Naive B cell (primary cell): Measurements from ENCODE around the gene PDGFC. TPM values are rescaled to one million over a fixed set of nuclear protein-coding genes. Genes with fewer than 3 reads are reported as not detected.

Experiments used
- ATAC-seq, 2 donors: fragments of 150-1000 bp; cut with Tn5 transposase; 2 replicates each; pipeline ENCODE4 v1.10.0; 2021; ENCODE audit warnings: low read depth in 2 of 2, mild to moderate bottlenecking in 2 of 2, moderate library complexity in 2 of 2
- DNase-seq: peaks from one replicate; pipeline ENCODE4 v3.0.0; 2022
- H3K27ac Mint-ChIP-seq, 6 donors: one replicate each; pipeline ENCODE4 v1.8.0; 2020 to 2022; ENCODE audit warnings: mild to moderate bottlenecking in 6 of 6, mixed read lengths in 6 of 6, moderate library complexity in 5 of 6, inconsistent platforms in 2 of 6
- H3K27me3 Mint-ChIP-seq, 3 donors: one replicate each; pipeline ENCODE4 v1.8.0; 2021 to 2022; ENCODE audit warnings: mixed read lengths in 3 of 3, mild to moderate bottlenecking in 1 of 3
- H3K36me3 Mint-ChIP-seq, 2 donors: one replicate each; pipeline ENCODE4 v1.8.0; 2020 to 2022; ENCODE audit warnings: mixed read lengths in 2 of 2, inconsistent platforms in 1 of 2, mild to moderate bottlenecking in 1 of 2
- H3K4me1 Mint-ChIP-seq, 3 donors: one replicate each; pipeline ENCODE4 v1.8.0; 2020 to 2022; ENCODE audit warnings: mixed read lengths in 3 of 3, inconsistent platforms in 1 of 3, mild to moderate bottlenecking in 1 of 3, moderate library complexity in 1 of 3
- H3K4me3 Mint-ChIP-seq, 8 donors: one replicate each; pipeline ENCODE4 v1.8.0; 2020 to 2022; ENCODE audit warnings: mild to moderate bottlenecking in 8 of 8, mixed read lengths in 8 of 8, moderate library complexity in 8 of 8, inconsistent platforms in 2 of 8
- H3K9me3 Mint-ChIP-seq, 7 donors: one replicate each; pipeline ENCODE4 v1.8.0; 2020 to 2022; ENCODE audit warnings: mixed read lengths in 7 of 7, mild to moderate bottlenecking in 5 of 7, inconsistent platforms in 2 of 7, moderate library complexity in 1 of 7
- polyA plus RNA-seq, 6 donors: library from polyadenylated mRNA; unstranded; fragments of 300-500 nt; fragmentation: Illumina TruSeq; gene quantifications; one replicate each; pipeline ENCODE4 v1.2.3, GENCODE V29; 2021; ENCODE audit warnings: low read depth in 6 of 6

Gene PDGFC
- polyA plus RNA-seq, 6 donors from 2014 or later = 0.17 to 0.45 TPM; not detected in 4

DNA sequence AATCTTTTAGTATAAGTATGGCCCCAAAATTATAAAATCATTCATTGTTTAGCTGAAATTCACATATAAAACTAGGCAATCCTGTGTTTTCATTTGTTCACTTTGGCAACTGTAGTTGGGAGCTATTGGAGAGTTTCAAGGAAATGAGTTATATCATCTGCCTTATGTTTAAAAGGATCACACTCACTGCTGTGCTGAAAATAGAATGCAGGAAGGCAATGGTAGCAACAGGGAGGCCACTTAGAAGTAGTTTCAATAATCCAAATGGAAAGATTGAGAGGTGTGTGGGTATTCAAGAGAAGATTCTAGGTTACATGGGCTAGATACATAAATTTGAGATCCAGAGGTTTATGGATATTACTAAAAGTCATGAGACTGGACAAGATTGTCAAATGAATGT is 184.9 kb downstream of the PDGFC start:
- ATAC-seq (no peak), DNase-seq (no peak)
- Mint-ChIP-seq H3K27ac (no peak overlapping the region), H3K27me3 (no peaks in the 10 kb centered on the region), H3K4me3 (no peak overlapping the region), H3K9me3 (peaks cover 0 to 7% (median 0%) of the 10 kb centered on the region in 7 donors), H3K36me3 (no peaks in the 10 kb centered on the region), H3K4me1 (no peaks in the 10 kb centered on the region)

DNA sequence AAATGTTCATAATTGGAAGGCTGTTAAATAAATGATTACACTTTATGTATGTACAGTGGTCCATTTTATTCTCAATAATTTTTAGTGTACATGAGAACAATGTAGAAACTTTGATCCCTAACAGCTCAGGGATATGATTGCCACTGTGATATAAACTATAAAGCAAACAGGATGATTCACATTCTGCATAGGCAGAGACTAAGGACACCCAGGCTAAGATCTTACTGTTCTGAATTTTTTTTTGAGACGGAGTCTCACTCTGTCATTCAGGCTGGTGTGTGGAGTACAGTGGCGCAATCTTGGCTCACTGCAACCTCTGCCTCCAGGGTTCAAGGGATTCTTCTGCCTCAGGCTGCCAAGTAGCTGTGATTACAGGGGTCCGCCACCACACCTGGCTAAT is 186.6 kb downstream of the PDGFC start:
- Mint-ChIP-seq H3K9me3 (peaks cover 0 to 11% (median 0%) of the 10 kb centered on the region in 7 donors), H3K27ac (no peak overlapping the region), H3K4me1 (no peaks in the 10 kb centered on the region), H3K27me3 (no peaks in the 10 kb centered on the region), H3K36me3 (no peaks in the 10 kb centered on the region), H3K4me3 (no peak overlapping the region)
- ATAC-seq (no peak), DNase-seq (no peak)

DNA sequence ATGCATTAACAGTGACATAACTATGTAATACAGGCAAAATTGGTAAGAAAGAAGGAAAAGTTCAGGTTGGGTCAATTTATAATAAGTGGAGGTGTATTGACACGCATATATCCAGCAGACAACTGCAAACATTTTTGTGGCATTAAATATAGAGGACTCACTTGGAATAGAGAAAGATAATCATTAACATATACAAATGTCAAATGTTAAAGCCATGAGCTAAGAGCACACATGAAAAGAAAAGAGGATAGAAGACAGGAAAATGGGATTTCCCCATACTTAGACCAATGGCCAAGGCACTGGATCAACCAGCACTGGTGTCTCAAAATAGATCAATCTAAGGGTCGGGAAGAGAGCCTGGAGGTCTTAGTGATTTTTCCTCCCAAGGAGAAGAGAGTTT is 187.6 kb downstream of the PDGFC start:
- DNase-seq = no peak
- ATAC-seq = no peak
- no peaks in the 10 kb centered on the region for H3K27me3 Mint-ChIP-seq
- no peaks in the 10 kb centered on the region for H3K4me1 Mint-ChIP-seq
- H3K36me3 Mint-ChIP-seq = no peaks in the 10 kb centered on the region
- peaks cover 0 to 11% (median 0%) of the 10 kb centered on the region in 7 donors for H3K9me3 Mint-ChIP-seq
- no peak overlapping the region for H3K4me3 Mint-ChIP-seq
- no peak overlapping the region for H3K27ac Mint-ChIP-seq

DNA sequence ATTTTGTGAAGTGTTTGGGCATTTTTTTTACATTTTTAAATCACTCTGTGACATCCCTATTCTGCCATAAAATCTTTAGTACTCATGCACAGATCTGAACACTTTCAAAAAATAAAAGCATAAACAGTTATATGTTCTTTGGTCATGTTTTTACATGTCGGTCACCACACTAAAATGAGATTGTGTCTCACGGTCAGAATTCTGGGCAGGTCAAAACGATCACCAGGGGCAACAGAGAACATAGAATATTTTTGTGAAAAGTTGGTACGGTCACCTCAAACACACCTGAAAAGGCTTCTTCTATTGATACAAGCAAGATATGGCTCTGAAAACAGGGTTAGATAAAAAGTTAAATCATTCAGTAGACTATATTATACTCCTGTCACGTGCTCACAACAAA is 189.1 kb downstream of the PDGFC start:
- peaks cover 0 to 11% (median 0%) of the 10 kb centered on the region in 7 donors for H3K9me3 Mint-ChIP-seq
- H3K36me3 Mint-ChIP-seq = no peaks in the 10 kb centered on the region
- H3K27ac Mint-ChIP-seq = no peak overlapping the region
- DNase-seq = no peak
- no peak overlapping the region for H3K4me3 Mint-ChIP-seq
- H3K4me1 Mint-ChIP-seq = no peaks in the 10 kb centered on the region
- no peak for ATAC-seq
- H3K27me3 Mint-ChIP-seq = no peaks in the 10 kb centered on the region

DNA sequence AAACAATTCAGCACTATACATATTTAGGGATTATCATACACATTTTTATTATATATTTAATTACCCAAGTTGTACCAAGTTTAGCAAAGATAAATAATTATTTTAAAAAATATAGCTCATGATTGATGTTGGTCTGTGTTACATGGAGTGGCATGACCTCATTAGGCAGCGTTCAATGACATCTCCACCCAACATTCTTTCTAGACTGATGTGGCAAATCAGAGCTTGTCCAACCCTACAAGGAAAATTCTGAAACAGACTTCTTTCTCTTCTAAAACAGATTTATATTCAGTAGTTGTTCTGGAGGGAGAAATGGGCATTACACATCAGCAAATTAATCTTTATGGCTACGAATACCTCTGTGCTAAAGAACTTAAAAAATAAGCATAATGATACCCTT is 189.7 kb downstream of the PDGFC start:
- peaks cover 0 to 11% (median 0%) of the 10 kb centered on the region in 7 donors for H3K9me3 Mint-ChIP-seq
- H3K27ac Mint-ChIP-seq = no peak overlapping the region
- ATAC-seq = no peak
- no peaks in the 10 kb centered on the region for H3K4me1 Mint-ChIP-seq
- H3K4me3 Mint-ChIP-seq = no peak overlapping the region
- H3K36me3 Mint-ChIP-seq = no peaks in the 10 kb centered on the region
- H3K27me3 Mint-ChIP-seq = no peaks in the 10 kb centered on the region
- no peak for DNase-seq

DNA sequence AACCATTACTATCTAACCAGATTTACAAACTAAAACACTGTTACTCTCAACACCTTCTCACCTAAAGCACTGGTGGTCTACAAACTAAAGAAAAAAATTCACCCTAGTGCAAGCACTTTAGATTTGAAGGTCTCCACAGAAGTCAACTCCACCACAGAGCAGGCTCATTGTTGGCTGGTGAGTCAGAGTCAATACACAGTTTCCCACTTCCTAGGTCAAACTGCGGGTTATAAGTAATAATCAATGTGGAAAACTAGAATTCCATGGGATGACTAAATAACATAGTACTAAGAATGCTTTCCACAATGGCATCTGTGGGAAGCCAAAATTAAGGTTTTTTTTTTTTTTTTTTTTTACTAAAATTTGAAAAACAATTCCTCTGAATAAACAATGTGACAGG is 191.8 kb downstream of the PDGFC start:
- H3K9me3 Mint-ChIP-seq = peaks cover 0 to 11% (median 0%) of the 10 kb centered on the region in 7 donors
- H3K27ac Mint-ChIP-seq = no peak overlapping the region
- DNase-seq (no peak), ATAC-seq (no peak)
- H3K36me3 Mint-ChIP-seq = no peaks in the 10 kb centered on the region
- peaks cover 0 to 2% (median 0%) of the 10 kb centered on the region in 3 donors for H3K4me1 Mint-ChIP-seq
- no peaks in the 10 kb centered on the region for H3K27me3 Mint-ChIP-seq
- no peak overlapping the region for H3K4me3 Mint-ChIP-seq

DNA sequence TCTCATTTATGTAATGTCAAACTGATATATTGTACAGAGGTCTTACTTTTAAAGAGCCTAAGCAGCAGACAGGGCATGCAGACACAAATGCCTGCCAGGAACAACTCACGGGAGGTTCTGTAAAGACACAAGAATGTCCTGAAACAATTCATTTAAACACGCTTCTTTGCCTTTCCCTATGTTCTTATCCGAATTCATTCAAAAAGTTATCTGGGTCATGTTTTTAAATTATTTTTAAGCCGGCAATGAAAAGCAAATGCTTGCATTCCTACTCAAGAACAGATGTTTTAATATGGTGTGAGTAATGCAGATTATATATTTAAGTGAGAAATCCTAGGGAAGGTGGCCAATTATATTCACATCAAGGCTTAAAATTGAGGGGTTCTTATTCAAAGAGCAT is 192.6 kb downstream of the PDGFC start:
- Mint-ChIP-seq H3K9me3 (peaks cover 0 to 9% (median 0%) of the 10 kb centered on the region in 7 donors), H3K4me3 (no peak overlapping the region), H3K36me3 (no peaks in the 10 kb centered on the region), H3K27ac (no peak overlapping the region), H3K27me3 (no peaks in the 10 kb centered on the region), H3K4me1 (peaks cover 0 to 2% (median 0%) of the 10 kb centered on the region in 3 donors)
- ATAC-seq (no peak), DNase-seq (no peak)

DNA sequence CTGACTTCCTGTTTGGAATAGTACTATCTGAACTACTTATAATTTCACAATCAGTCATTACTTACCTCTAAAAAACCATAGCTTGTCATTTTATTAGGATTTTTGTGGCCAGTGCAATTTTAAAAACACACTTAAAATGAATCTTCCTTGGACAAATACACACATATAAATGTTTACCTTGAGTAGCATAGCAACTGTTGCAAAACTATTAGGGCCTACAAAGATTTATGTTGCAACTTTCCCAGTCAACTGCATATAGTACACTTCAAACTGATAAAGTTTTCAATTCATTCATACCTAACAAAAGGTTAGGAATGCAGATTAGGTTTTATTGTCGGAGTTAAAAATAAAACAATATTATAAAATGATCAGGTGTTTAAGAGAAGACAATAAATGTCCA is 193.0 kb downstream of the PDGFC start:
- Mint-ChIP-seq H3K27ac (no peak overlapping the region), H3K27me3 (no peaks in the 10 kb centered on the region)

DNA sequence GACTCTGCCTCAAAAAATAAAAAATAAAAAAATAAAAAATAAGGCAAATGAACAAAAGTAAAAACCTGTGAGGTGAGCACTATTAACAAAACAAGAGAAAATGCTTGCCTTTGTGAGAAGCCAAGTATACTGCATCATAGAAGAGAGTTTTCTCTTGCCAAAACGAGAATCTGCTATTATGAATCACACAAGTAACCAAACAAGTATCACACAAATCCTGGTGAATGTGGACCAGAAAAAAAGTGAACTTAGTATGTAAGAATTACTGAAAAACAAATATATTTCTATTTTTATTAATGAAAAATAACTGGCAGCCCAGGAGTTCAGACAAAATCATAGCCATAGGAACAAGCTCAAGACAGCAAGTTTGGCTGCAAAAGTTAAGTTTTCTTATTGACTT is 193.5 kb downstream of the PDGFC start:
- no peak overlapping the region for H3K27ac Mint-ChIP-seq
- no peaks in the 10 kb centered on the region for H3K27me3 Mint-ChIP-seq
- no peak for DNase-seq
- ATAC-seq = no peak
- H3K36me3 Mint-ChIP-seq = no peaks in the 10 kb centered on the region
- H3K4me3 Mint-ChIP-seq = no peak overlapping the region
- H3K4me1 Mint-ChIP-seq = peaks cover 0 to 2% (median 0%) of the 10 kb centered on the region in 3 donors
- H3K9me3 Mint-ChIP-seq = peaks cover 0 to 4% (median 0%) of the 10 kb centered on the region in 7 donors

More for the DNA sequence above, 193.0 kb downstream of the PDGFC start:
- Mint-ChIP-seq H3K4me3 (no peak overlapping the region), H3K36me3 (no peaks in the 10 kb centered on the region), H3K9me3 (peaks cover 0 to 5% (median 0%) of the 10 kb centered on the region in 7 donors), H3K4me1 (peaks cover 0 to 2% (median 0%) of the 10 kb centered on the region in 3 donors)
- no peak for ATAC-seq
- no peak for DNase-seq

DNA sequence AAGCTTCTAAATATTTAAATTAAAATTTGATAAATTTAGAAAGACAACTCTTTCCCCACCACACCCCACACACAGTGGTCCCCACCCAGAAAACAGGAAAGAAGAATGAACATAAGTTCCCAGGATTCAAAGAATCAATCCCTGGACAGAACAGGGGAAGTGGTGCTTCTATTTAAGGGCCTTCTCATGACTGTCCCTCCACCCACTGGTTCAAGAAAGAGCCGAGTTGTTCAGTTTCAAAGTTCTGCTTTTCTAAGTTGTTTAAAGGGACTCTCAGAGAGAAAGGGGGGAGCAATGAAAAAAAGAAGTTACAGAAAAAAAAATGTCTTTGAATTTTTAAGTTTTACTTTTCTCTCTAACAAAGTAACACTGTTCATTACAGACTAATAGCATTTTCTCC is 195.8 kb downstream of the PDGFC start:
- ATAC-seq (peak in 1 of 2 donors; percentile 25), DNase-seq (no peak)
- Mint-ChIP-seq H3K36me3 (no peaks in the 10 kb centered on the region), H3K9me3 (peaks cover 0 to 2% (median 0%) of the 10 kb centered on the region in 7 donors), H3K4me1 (peaks cover 0 to 2% (median 0%) of the 10 kb centered on the region in 3 donors), H3K27me3 (no peaks in the 10 kb centered on the region), H3K27ac (peak overlapping the region in 1 of 6 donors; percentile 15), H3K4me3 (peak overlapping the region in 2 of 8 donors; percentile 14 to 38)

DNA sequence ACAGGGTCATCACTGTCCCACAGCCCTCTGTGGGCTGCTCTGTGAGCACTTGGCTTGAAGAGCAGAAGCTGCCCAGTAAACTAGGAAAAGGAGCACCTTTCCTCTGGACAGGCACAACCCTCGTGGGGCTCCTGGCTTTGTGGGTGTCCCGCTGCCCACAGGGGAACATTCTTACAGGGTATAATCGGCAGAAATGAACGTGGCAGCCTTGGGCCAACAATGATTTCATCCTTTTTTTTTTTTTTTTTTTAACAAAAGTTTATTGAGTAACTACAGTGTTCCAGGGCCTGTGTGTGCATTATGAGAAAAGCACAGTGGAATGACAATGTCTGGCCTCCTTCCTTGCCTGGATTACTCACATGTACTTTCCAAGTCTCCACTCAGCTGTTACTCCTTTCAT is 197.2 kb downstream of the PDGFC start:
- H3K27me3 Mint-ChIP-seq = no peaks in the 10 kb centered on the region
- H3K27ac Mint-ChIP-seq = no peak overlapping the region
- DNase-seq (no peak), ATAC-seq (no peak)
- no peak overlapping the region for H3K4me3 Mint-ChIP-seq
- H3K36me3 Mint-ChIP-seq = no peaks in the 10 kb centered on the region
- H3K9me3 Mint-ChIP-seq = peaks cover 0 to 2% (median 0%) of the 10 kb centered on the region in 7 donors
- H3K4me1 Mint-ChIP-seq = peaks cover 0 to 2% (median 0%) of the 10 kb centered on the region in 3 donors

DNA sequence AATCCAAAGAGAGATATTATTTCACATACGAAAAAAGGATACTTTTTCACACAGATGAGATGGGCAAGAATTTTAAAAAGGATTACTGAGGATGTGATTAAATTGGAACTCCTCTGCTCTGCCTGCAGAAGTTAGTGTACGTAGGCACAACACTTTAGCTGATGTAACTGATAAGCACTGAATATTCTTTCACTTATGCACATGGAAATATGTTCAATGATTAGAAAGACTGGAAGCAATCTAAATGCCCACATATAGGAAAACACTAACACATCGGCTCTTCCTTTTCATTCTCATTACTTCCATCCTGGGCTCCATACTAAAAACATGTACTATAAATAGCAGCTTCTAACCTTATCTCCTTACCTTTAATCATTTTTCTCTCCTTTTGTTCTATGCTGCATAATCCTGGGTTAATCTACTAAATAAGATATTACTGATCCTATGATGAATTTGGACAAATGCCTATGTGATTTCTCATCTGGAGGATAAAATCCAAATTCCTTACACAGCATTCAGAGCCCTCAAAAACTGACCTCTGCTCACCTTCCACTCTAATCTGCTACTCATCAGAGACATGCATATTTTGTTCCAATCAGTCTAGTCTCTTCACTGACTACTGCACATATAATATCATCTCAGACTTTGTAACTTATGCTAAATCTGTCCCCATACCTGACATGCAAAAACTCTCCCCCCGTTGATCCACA is 197.8 kb downstream of the PDGFC start:
- ATAC-seq = no peak
- no peaks in the 10 kb centered on the region for H3K36me3 Mint-ChIP-seq
- no peak overlapping the region for H3K4me3 Mint-ChIP-seq
- peaks cover 0 to 2% (median 0%) of the 10 kb centered on the region in 7 donors for H3K9me3 Mint-ChIP-seq
- H3K27me3 Mint-ChIP-seq = no peaks in the 10 kb centered on the region
- DNase-seq = no peak
- peaks cover 0 to 2% (median 0%) of the 10 kb centered on the region in 3 donors for H3K4me1 Mint-ChIP-seq
- no peak overlapping the region for H3K27ac Mint-ChIP-seq

DNA sequence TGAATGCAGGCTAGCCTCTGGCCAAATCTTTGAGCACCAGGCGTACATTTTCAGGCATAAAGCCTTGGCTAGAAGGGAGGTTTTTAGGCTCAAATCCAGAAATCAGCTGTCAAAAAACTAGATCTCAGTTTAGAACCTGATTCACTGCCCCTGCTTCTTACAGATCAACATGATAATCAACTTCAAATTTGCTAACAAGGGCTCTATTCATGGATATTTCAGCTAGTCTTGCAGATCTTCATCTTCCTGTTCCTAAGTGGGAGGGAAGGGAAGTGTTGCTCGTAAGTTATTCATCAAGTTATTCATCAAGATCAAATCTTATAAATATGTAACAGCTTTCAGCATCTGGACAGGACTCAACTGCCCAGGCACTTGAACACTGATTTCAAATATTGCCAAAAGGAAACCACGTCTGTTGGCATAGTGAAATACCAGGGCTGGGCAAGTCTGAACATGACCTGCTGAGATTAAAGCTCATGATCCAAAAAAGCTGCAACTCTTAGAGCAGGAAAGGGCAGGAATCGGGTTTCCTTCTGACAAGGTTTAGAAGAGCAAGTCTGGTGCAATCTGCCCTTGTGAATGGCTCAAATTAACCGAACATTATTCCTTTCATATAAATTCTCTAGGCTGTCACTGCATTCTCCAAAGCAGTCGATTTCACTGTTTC is 200.3 kb downstream of the PDGFC start:
- Mint-ChIP-seq H3K36me3 (no peaks in the 10 kb centered on the region), H3K27ac (no peak overlapping the region), H3K27me3 (no peaks in the 10 kb centered on the region), H3K9me3 (peaks cover 0 to 2% (median 0%) of the 10 kb centered on the region in 7 donors), H3K4me3 (no peak overlapping the region), H3K4me1 (peaks cover 0 to 2% (median 0%) of the 10 kb centered on the region in 3 donors)
- ATAC-seq (no peak), DNase-seq (no peak)

DNA sequence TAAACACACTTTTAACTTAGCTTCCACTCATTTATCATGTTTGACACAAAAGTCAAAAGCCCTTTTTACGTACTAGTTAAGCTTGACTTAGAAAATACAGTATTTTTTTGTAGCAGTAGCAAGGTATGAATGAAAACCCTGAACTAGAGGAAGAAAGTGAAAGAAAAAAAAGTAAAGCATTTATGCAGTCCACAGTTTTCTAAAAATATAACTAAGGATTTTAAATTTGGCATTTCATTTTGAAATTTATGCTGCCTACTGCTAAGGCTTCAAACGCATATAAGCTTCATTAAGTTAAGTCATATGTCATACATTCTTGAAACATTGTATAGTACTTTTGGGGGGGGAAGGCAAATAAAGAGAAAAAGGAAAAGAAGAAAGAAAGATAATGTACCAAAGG is 201.5 kb downstream of the PDGFC start:
- ATAC-seq = no peak
- H3K27ac Mint-ChIP-seq = no peak overlapping the region
- no peaks in the 10 kb centered on the region for H3K4me1 Mint-ChIP-seq
- H3K27me3 Mint-ChIP-seq = no peaks in the 10 kb centered on the region
- H3K36me3 Mint-ChIP-seq = no peaks in the 10 kb centered on the region
- H3K9me3 Mint-ChIP-seq = peaks cover 0 to 2% (median 0%) of the 10 kb centered on the region in 7 donors
- no peak overlapping the region for H3K4me3 Mint-ChIP-seq
- no peak for DNase-seq
